HepG2 (cell line): Measurements from ENCODE around the gene PDE4D. TPM values are rescaled to one million over a fixed set of nuclear protein-coding genes. Genes with fewer than 3 reads are reported as not detected.

Experiments
- ATAC-seq: fragments of 200-7000 bp; cut with Tn5 transposase; 3 replicates; pipeline ENCODE4 v1.9.1; 2020; ENCODE audit warnings: mild to moderate bottlenecking, moderate library complexity
- BruUV-seq: library from RNA; stranded (reverse); fragments of 400-500 nt; replicated peaks from 2 replicates; lab custom pipeline; 2021; lab: Mats Ljungman, UMichigan
- CTCF ChIA-PET: fragments of 300-600 bp; formaldehyde crosslinking; extraction: SDS; loops from one replicate; lab custom pipeline; 2021; ENCODE audit warnings: low total read pairs, inconsistent platforms, low intra/inter-chr PET ratio; lab: Yijun Ruan, JAX
- POLR2A ChIA-PET: fragments of 350-600 bp; sonication (Branson Sonifier 250); formaldehyde crosslinking; loops from one replicate; lab custom pipeline; 2020; ENCODE audit warnings: antibody characterized with exemption, inconsistent platforms; lab: Yijun Ruan, JAX
- DNase-seq: peaks from one replicate; pipeline ENCODE4 v3.0.0-alpha.2; 2015; ENCODE audit warnings: low spot score
- FAIRE-seq: peaks from 3 replicates; lab custom pipeline; 2011; peaks lifted over from hg19 to GRCh38; lab: Jason Lieb, UNC
- H2AFZ ChIP-seq: one replicate; pipeline ENCODE4 v1.6.1; 2011; ENCODE audit warnings: low read length, inconsistent platforms
- H3K27ac ChIP-seq: fragments of 300-600 bp; 3 replicates; pipeline ENCODE4 v1.8.0; 2011; ENCODE audit warnings: mixed run types, mild to moderate bottlenecking, mixed read lengths, low read length, inconsistent platforms; ENCODE audit not compliant: insufficient read depth; ENCODE audit errors: extremely low read length
- H3K27me3 ChIP-seq, 2 experiments: fragments of 200-600 bp in 1 of 2; 2 replicates in 1 of 2; 3 replicates in 1 of 2; pipeline versions ENCODE4 v1.6.0 to v1.8.0; 2011; ENCODE audit warnings: low read length in 2 of 2, mild to moderate bottlenecking in 2 of 2, moderate library complexity in 2 of 2, inconsistent platforms in 1 of 2; ENCODE audit not compliant: insufficient read depth in 2 of 2, control insufficient read depth in 1 of 2
- H3K36me3 ChIP-seq, 2 experiments: fragments of 200-600 bp in 1 of 2; replicated peaks in 1 of 2; 2 replicates in 1 of 2; 3 replicates in 1 of 2; pipeline versions ENCODE4 v1.5.1 to v1.8.0; 2011; ENCODE audit warnings: low read length in 2 of 2, inconsistent platforms in 1 of 2; ENCODE audit not compliant: insufficient read depth in 2 of 2, control insufficient read depth in 1 of 2
- H3K4me1 ChIP-seq: 2 replicates; pipeline ENCODE4 v1.5.1; 2012; ENCODE audit warnings: low read length, inconsistent platforms; ENCODE audit not compliant: insufficient read depth
- H3K4me2 ChIP-seq: 2 replicates; pipeline ENCODE4 v1.6.0; 2011; ENCODE audit warnings: low read depth, low read length, inconsistent platforms
- H3K4me3 ChIP-seq, 3 experiments: fragments of 200-600 bp in 1 of 3; sonication (generic), shearing (Covaris generic) in 1 of 3; replicated peaks in 1 of 3; 2 replicates each; pipeline ENCODE4 v1.5.1; 2011 to 2016; ENCODE audit warnings: low read length in 3 of 3, inconsistent platforms in 2 of 3, low read depth in 2 of 3, mild to moderate bottlenecking in 2 of 3, control low read depth in 1 of 3, mixed read lengths in 1 of 3; ENCODE audit not compliant: insufficient read depth in 1 of 3
- H3K79me2 ChIP-seq: one replicate; pipeline ENCODE4 v1.6.1; 2011; ENCODE audit warnings: low read length, inconsistent platforms; ENCODE audit not compliant: insufficient read depth
- H3K9ac ChIP-seq: 2 replicates; pipeline ENCODE4 v1.6.0; 2011; ENCODE audit warnings: mild to moderate bottlenecking, low read depth, low read length, inconsistent platforms; ENCODE audit not compliant: insufficient read depth
- H3K9me3 ChIP-seq: 2 replicates; pipeline ENCODE4 v1.5.1; 2012; ENCODE audit warnings: mild to moderate bottlenecking, low read length
- H4K20me1 ChIP-seq: 2 replicates; pipeline ENCODE4 v1.6.0; 2011; ENCODE audit warnings: inconsistent platforms, mild to moderate bottlenecking, low read length, moderate library complexity; ENCODE audit not compliant: insufficient read depth
- ATAD3A ChIP-seq: sonication (generic); formaldehyde crosslinking; IDR thresholded peaks from 2 replicates; pipeline ENCODE4 v1.4.0; 2020; ENCODE audit warnings: missing genetic modification reagents
- CSRNP2 ChIP-seq: sonication (generic); formaldehyde crosslinking; conservative IDR thresholded peaks from 2 replicates; pipeline ENCODE4 v1.8.0; 2022; ENCODE audit warnings: low read depth, missing genetic modification reagents
- KMT2B ChIP-seq: IDR thresholded peaks from 2 replicates; pipeline ENCODE4 v1.6.1; 2016; ENCODE audit warnings: missing genetic modification reagents, missing compliant biosample characterization
- MAZ ChIP-seq, 2 experiments: sonication (generic) in 1 of 2; formaldehyde crosslinking in 1 of 2; IDR thresholded peaks; 2 replicates each; pipeline versions ENCODE4 v1.5.0 to v1.6.1; 2012 to 2020; ENCODE audit warnings: low read depth in 2 of 2, mild to moderate bottlenecking in 2 of 2, borderline replicate concordance in 1 of 2, improper control_type of control experiment in 1 of 2, low read length in 1 of 2, missing genetic modification reagents in 1 of 2, moderate library complexity in 1 of 2
- NCOA1 ChIP-seq: sonication (generic); formaldehyde crosslinking; IDR thresholded peaks from 2 replicates; pipeline ENCODE4 v1.9.0; 2021; ENCODE audit warnings: missing genetic modification reagents
- PAWR ChIP-seq: sonication (generic); formaldehyde crosslinking; IDR thresholded peaks from 2 replicates; pipeline ENCODE4 v1.4.0; 2020; ENCODE audit warnings: missing genetic modification reagents, mild to moderate bottlenecking, borderline replicate concordance
- PHF21A ChIP-seq: sonication (generic); formaldehyde crosslinking; IDR thresholded peaks from 2 replicates; pipeline ENCODE4 v1.5.0; 2020; ENCODE audit warnings: mild to moderate bottlenecking, missing genetic modification reagents
- SMARCC2 ChIP-seq: fragments of 450-650 bp; IDR thresholded peaks from 2 replicates; pipeline ENCODE4 v1.6.1; 2017; ENCODE audit warnings: antibody characterized with exemption, mild to moderate bottlenecking
- ZNF121 ChIP-seq: sonication (generic); formaldehyde crosslinking; IDR thresholded peaks from 2 replicates; pipeline ENCODE4 v1.5.0; 2020; ENCODE audit warnings: mild to moderate bottlenecking, missing genetic modification reagents
- ZNF343 ChIP-seq: sonication (generic); formaldehyde crosslinking; IDR thresholded peaks from 2 replicates; pipeline ENCODE4 v1.4.0; 2020; ENCODE audit warnings: mild to moderate bottlenecking, missing genetic modification reagents
- WGBS: methylation state at CpG from one replicate; pipeline ENCODE4 v1.1.6; 2017; ENCODE audit warnings: low lambda C conversion rate; 5-methylcytosine and 5-hydroxymethylcytosine counted together
- in situ Hi-C: cut with HindIII; loops from 2 replicates; pipeline ENCODE4 v1.10.0; 2017; ENCODE audit warnings: low pct_unique_long_range_greater_than_20kb; ENCODE audit not compliant: extremely low pct_ligation_motif_present
- intact Hi-C: fragments of 100-400 bp; cut with micrococcal nuclease; formaldehyde crosslinking; loops from one replicate; pipeline ENCODE4 v1.10.0; 2022; ENCODE audit not compliant: unreplicated experiment
- polyA plus RNA-seq, 8 experiments: library from polyadenylated mRNA; depleted of rRNA in 3 of 8; stranded (reverse) in 7 of 8; unstranded in 1 of 8; fragments of >200 nt; fragmentation: Illumina TruSeq in 4 of 8; extraction: Trizol in 4 of 8; gene quantifications; 2 replicates each; pipeline versions ENCODE4 v1.2.1 to v1.2.3, GENCODE V29; 2011 to 2016; ENCODE audit warnings: low read depth in 4 of 8, missing spikeins in 1 of 8, mixed read lengths in 1 of 8; ENCODE audit not compliant: insufficient read depth in 1 of 8
- total RNA-seq, 5 experiments: library from RNA; depleted of rRNA; stranded (reverse); fragments of >200 nt; fragmentation: Illumina TruSeq; extraction: Trizol; gene quantifications; 2 replicates each; pipeline ENCODE4 v1.2.3, GENCODE V29; 2016; ENCODE audit warnings: low read depth in 1 of 5
- TF ChIP-seq, protein P1 (sequence below), 2 experiments: IDR thresholded peaks; 2 replicates each; pipeline ENCODE4 v1.6.1; 2011 to 2012; ENCODE audit warnings: low read length in 2 of 2, borderline replicate concordance in 1 of 2, low read depth in 1 of 2, mild to moderate bottlenecking in 1 of 2, moderate library complexity in 1 of 2
- TF ChIP-seq, protein P2 (sequence below): sonication (generic); formaldehyde crosslinking; IDR thresholded peaks from 2 replicates; pipeline ENCODE4 v1.4.0; 2020; ENCODE audit warnings: mild to moderate bottlenecking, low read depth, missing genetic modification reagents
- TF ChIP-seq, protein P3 (sequence below): fragments of 450-650 bp; IDR thresholded peaks from 2 replicates; pipeline ENCODE4 v1.6.1; 2017

PDE4D gene
- total and polyA plus RNA-seq, 2 of the 13 experiments (the other 11 are each of a cell fraction or from before 2014, with no cell fraction given), result 7.0 to 12.2 TPM

- no peak for TF ChIP-seq CSRNP2 (CRISPR knock-in tag)
These were observed 676.7 kb downstream of the PDE4D start (continued) for GRCh38 chr5:59216841-59217240.

- Histone ChIP-seq H3K4me2 (no peak overlapping the region), H3K27ac (no peak overlapping the region), H3K9ac (no peak overlapping the region), H3K4me3 (no peak overlapping the region), H4K20me1 (no peaks in the 10 kb centered on the region), H3K36me3 (no peaks in the 10 kb centered on the region), H3K27me3 (no peaks in the 10 kb centered on the region), H3K4me1 (no peaks in the 10 kb centered on the region), H2AFZ (no peak overlapping the region), H3K79me2 (no peaks in the 10 kb centered on the region), H3K9me3 (no peaks in the 10 kb centered on the region)
- ChIA-PET CTCF (no interaction called here), POLR2A (no interaction called here)
- intact Hi-C loops, result no loop called here
- in situ Hi-C loops, result loop anchor here (10.0 kb wide), 1 partner anchor 132 kb away; no protein-coding TSS in a partner anchor
- TF ChIP-seq PAWR (CRISPR knock-in tag), result no peak
- no peak for TF ChIP-seq SMARCC2
- TF ChIP-seq PHF21A (CRISPR knock-in tag), result no peak
- no peak for TF ChIP-seq ZNF121
- TF ChIP-seq MAZ (IDR thresholded peaks at IDR 0.05; ENCODE audit: borderline replicate concordance, low read depth, low read length), result no peak
- TF ChIP-seq MAZ (CRISPR knock-in tag; IDR thresholded peaks at IDR 0.05; ENCODE audit: low read depth), result no peak
- TF ChIP-seq NCOA1 (CRISPR knock-in tag), result no peak
- no peak for TF ChIP-seq ZNF343
- TF ChIP-seq, protein P1, sequence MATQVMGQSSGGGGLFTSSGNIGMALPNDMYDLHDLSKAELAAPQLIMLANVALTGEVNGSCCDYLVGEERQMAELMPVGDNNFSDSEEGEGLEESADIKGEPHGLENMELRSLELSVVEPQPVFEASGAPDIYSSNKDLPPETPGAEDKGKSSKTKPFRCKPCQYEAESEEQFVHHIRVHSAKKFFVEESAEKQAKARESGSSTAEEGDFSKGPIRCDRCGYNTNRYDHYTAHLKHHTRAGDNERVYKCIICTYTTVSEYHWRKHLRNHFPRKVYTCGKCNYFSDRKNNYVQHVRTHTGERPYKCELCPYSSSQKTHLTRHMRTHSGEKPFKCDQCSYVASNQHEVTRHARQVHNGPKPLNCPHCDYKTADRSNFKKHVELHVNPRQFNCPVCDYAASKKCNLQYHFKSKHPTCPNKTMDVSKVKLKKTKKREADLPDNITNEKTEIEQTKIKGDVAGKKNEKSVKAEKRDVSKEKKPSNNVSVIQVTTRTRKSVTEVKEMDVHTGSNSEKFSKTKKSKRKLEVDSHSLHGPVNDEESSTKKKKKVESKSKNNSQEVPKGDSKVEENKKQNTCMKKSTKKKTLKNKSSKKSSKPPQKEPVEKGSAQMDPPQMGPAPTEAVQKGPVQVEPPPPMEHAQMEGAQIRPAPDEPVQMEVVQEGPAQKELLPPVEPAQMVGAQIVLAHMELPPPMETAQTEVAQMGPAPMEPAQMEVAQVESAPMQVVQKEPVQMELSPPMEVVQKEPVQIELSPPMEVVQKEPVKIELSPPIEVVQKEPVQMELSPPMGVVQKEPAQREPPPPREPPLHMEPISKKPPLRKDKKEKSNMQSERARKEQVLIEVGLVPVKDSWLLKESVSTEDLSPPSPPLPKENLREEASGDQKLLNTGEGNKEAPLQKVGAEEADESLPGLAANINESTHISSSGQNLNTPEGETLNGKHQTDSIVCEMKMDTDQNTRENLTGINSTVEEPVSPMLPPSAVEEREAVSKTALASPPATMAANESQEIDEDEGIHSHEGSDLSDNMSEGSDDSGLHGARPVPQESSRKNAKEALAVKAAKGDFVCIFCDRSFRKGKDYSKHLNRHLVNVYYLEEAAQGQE (IDR thresholded peaks at IDR 0.05; ENCODE audit: borderline replicate concordance in 1 of 2, low read depth in 1 of 2, low read length in 2 of 2), result no peak
- TF ChIP-seq ATAD3A (CRISPR knock-in tag), result no peak
- TF ChIP-seq KMT2B, result no peak
- TF ChIP-seq, protein P2, sequence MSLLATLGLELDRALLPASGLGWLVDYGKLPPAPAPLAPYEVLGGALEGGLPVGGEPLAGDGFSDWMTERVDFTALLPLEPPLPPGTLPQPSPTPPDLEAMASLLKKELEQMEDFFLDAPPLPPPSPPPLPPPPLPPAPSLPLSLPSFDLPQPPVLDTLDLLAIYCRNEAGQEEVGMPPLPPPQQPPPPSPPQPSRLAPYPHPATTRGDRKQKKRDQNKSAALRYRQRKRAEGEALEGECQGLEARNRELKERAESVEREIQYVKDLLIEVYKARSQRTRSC (CRISPR knock-in tag), result no peak
- TF ChIP-seq, protein P3, sequence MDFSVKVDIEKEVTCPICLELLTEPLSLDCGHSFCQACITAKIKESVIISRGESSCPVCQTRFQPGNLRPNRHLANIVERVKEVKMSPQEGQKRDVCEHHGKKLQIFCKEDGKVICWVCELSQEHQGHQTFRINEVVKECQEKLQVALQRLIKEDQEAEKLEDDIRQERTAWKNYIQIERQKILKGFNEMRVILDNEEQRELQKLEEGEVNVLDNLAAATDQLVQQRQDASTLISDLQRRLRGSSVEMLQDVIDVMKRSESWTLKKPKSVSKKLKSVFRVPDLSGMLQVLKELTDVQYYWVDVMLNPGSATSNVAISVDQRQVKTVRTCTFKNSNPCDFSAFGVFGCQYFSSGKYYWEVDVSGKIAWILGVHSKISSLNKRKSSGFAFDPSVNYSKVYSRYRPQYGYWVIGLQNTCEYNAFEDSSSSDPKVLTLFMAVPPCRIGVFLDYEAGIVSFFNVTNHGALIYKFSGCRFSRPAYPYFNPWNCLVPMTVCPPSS, result no peak
- FAIRE-seq, result no peak
- BruUV-seq, result no TSS peak
- ATAC-seq, result no peak
- WGBS, result 63% methylated on average over 1 of the region's 1 CpG
- DNase-seq, result no peak
These were observed 680.9 kb downstream of the PDE4D start for GRCh38 chr5:59212596-59212995.
